ENCODE results near the gene PIK3R3. TPM values are rescaled to one million over a fixed set of nuclear protein-coding genes. Genes with fewer than 3 reads are reported as not detected.

Gene PIK3R3
- total and polyA plus RNA-seq, 7 donors: 6.7 to 24.2 (median 17.4) TPM

GRCh38 chr1:46036894-46037839, 95.3 kb downstream of the PIK3R3 start:
- H3K4me3 ChIP-seq: no peak overlapping the region
- ATAC-seq: peak; percentile 50 to 67 (median 60)
- no peaks in the 10 kb centered on the region for H3K9me3 ChIP-seq
- peaks cover 48% of the 10 kb centered on the region for H3K4me1 ChIP-seq
- peak; percentile 87 to 93 for DNase-seq
- intact Hi-C loops (cut with DNase I): loop anchor here (1.0 to 5.0 kb wide), 4 partner anchors 95 to 186 kb away; partner anchors contain the start of gene PIK3R3 (in 1 of the 2)
- TF ChIP-seq CTCF (IDR thresholded peaks at IDR 0.05): peak; percentile 98
- WGBS, 3 donors: 23 to 30% (median 25%) methylated on average over 11 of the region's 11 CpGs
- H3K36me3 ChIP-seq (ENCODE audit: insufficient read depth in 1 of 2, low read depth in 1 of 2): peaks cover 0 to 36% of the 10 kb centered on the region in 2 donors
- H3K27ac ChIP-seq: peak overlapping the region; percentile 42
- H3K27me3 ChIP-seq (ENCODE audit: insufficient read depth in 3 of 3, low read length in 2 of 3): no peaks in the 10 kb centered on the region

DNA sequence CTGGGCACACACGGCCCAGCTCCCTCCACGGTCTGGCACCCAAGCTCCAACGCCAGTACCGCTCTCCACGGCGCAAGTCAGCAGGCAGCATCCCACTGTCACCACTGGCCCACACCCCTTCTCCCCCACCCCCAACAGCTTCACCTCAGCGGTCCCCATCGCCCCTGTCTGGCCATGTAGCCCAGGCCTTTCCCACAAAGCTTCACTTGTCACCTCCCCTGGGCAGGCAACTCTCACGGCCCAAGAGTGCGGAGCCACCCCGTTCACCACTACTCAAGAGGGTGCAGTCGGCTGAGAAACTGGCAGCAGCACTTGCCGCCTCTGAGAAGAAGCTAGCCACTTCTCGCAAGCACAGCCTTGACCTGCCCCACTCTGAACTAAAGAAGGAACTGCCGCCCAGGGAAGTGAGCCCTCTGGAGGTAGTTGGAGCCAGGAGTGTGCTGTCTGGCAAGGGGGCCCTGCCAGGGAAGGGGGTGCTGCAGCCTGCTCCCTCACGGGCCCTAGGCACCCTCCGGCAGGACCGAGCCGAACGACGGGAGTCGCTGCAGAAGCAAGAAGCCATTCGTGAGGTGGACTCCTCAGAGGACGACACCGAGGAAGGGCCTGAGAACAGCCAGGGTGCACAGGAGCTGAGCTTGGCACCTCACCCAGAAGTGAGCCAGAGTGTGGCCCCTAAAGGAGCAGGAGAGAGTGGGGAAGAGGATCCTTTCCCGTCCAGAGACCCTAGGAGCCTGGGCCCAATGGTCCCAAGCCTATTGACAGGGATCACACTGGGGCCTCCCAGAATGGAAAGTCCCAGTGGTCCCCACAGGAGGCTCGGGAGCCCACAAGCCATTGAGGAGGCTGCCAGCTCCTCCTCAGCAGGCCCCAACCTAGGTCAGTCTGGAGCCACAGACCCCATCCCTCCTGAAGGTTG, 97.6 kb downstream of the PIK3R3 start:
- Histone ChIP-seq H3K27me3 (ENCODE audit: insufficient read depth in 3 of 3, low read length in 2 of 3) (no peaks in the 10 kb centered on the region), H3K4me3 (no peak overlapping the region), H3K36me3 (ENCODE audit: insufficient read depth in 1 of 2, low read depth in 1 of 2) (peaks cover 12 to 59% of the 10 kb centered on the region in 2 donors), H3K4me1 (peaks cover 25% of the 10 kb centered on the region), H3K9me3 (no peaks in the 10 kb centered on the region), H3K27ac (peak overlapping the region; percentile 23)
- 76 to 84% (median 78%) methylated on average over 26 to 27 of the region's 27 CpGs for WGBS, 3 donors
- ATAC-seq: no peak
- intact Hi-C loops (cut with DNase I): loop anchor here in 1 of 2 donors (5.0 kb wide), 2 partner anchors 97 to 187 kb away; partner anchors contain the start of gene PIK3R3
- no peak for TF ChIP-seq CTCF (IDR thresholded peaks at IDR 0.05)
- DNase-seq: no peak

DNA sequence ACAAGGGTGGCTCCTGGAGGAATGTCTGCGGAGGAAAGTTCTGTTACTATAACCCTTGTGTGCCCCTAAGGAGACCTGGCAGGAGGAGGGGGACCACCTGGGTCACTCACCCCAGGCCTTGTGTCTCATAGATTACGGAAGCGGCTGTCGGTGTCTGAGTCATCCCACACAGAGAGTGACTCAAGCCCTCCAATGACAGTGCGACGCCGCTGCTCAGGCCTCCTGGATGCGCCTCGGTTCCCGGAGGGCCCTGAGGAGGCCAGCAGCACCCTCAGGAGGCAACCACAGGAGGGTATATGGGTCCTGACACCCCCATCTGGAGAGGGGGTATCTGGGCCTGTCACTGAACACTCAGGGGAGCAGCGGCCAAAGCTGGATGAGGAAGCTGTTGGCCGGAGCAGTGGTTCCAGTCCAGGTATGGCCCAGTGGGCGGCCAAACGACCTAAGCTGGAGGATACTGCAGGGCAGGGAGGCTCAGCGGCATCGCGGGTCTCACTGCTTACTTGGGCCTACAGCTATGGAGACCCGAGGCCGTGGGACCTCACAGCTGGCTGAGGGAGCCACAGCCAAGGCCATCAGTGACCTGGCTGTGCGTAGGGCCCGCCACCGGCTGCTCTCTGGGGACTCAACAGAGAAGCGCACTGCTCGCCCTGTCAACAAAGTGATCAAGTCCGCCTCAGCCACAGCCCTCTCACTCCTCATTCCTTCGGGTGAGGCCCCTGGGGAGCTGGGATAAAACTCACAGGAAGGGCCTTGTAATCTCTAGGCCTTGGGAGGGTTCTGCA, 101.4 kb downstream of the PIK3R3 start:
- TF ChIP-seq CTCF (IDR thresholded peaks at IDR 0.05): no peak
- Histone ChIP-seq H3K27ac (no peak overlapping the region), H3K9me3 (no peaks in the 10 kb centered on the region), H3K4me3 (no peak overlapping the region), H3K36me3 (ENCODE audit: insufficient read depth in 1 of 2, low read depth in 1 of 2) (peaks cover 12 to 96% of the 10 kb centered on the region in 2 donors), H3K27me3 (ENCODE audit: insufficient read depth in 3 of 3, low read length in 2 of 3) (no peaks in the 10 kb centered on the region), H3K4me1 (peaks cover 3% of the 10 kb centered on the region)
- ATAC-seq (peak in 2 of 4 donors; percentile 10 to 30), DNase-seq (no peak)
- intact Hi-C loops (cut with DNase I): no loop called here
- WGBS, 3 donors: 81 to 88% (median 83%) methylated on average over 26 of the region's 26 CpGs

All from psoas muscle (tissue), 8 donors.